NCI-H146 treated with DMSO at 0.1 percent for 48 hours (cell line): ENCODE data around the gene FANCC.

ENCODE experiments used
- DNase-seq: peaks from one replicate; lab custom pipeline; 2025; ENCODE audit not compliant: unreplicated experiment; lab: John Stamatoyannopoulos, UW

Gene FANCC

DNA sequence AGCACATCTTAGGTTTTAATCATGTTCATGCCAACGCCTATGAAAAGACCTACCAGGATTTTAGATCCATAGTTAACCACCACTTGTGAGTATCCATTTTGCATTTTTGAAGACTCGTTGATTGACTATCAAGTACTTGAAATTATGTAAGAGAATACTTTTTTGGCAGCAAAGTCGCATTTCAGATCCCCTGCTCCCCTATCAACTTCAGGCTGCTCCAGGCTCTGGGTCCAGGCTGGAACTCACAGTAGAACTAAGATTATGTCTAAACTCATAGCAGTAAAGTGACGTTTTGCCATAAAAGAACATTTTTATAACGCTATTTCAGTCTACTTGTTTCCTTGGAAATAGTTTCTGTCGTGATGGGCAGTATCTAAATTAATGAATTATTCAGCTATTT lies 267.7 kb downstream of the FANCC start:
- DNase-seq: no peak
